Heart left ventricle (tissue), 16 donors: ENCODE measurements around the gene DCTN4. TPM values are rescaled to one million over a fixed set of nuclear protein-coding genes. Genes with fewer than 3 reads are reported as not detected.
A peak's percentile ranks its signal among the peaks of the same experiment; 100 is the strongest.

Source experiments
- ATAC-seq, 4 donors: fragments of 200-7000 bp; cut with Tn5 transposase; one replicate each; pipeline ENCODE4 v1.9.1; 2020 to 2022; ENCODE audit warnings: moderate library complexity in 4 of 4, mild to moderate bottlenecking in 3 of 4, moderate number of reproducible peaks in 1 of 4
- DNase-seq, 5 donors: peaks; one replicate each; pipeline ENCODE4 v3.0.0-alpha.2; 2020
- H3K27ac ChIP-seq, 12 donors: fragments of 200-600 bp; sonication (generic) in 4 of 12; one replicate each; pipeline versions ENCODE4 v1.5.0 to v1.8.0; 2016 to 2022; ENCODE audit warnings: mild to moderate bottlenecking in 2 of 12
- H3K27me3 ChIP-seq, 9 donors: fragments of 200-600 bp; sonication (generic) in 2 of 9; one replicate each; pipeline versions ENCODE4 v1.5.1 to v1.8.0; 2016 to 2022; ENCODE audit warnings: mild to moderate bottlenecking in 3 of 9
- H3K36me3 ChIP-seq, 9 donors: fragments of 200-600 bp; sonication (generic) in 2 of 9; one replicate each; pipeline versions ENCODE4 v1.5.0 to v1.8.0; 2018 to 2022; ENCODE audit warnings: mild to moderate bottlenecking in 2 of 9
- H3K4me1 ChIP-seq, 12 donors: fragments of 200-600 bp; sonication (generic) in 4 of 12; one replicate each; pipeline versions ENCODE4 v1.5.0 to v1.8.0; 2016 to 2022; ENCODE audit warnings: mild to moderate bottlenecking in 3 of 12
- H3K4me3 ChIP-seq, 12 donors: fragments of 200-600 bp; sonication (generic) in 4 of 12; one replicate each; pipeline versions ENCODE4 v1.5.0 to v1.8.0; 2017 to 2022; ENCODE audit warnings: mild to moderate bottlenecking in 9 of 12, moderate library complexity in 4 of 12
- H3K9me3 ChIP-seq, 12 donors: fragments of 200-600 bp; sonication (generic) in 4 of 12; one replicate each; pipeline versions ENCODE4 v1.5.0 to v1.8.0; 2016 to 2022; ENCODE audit warnings: mild to moderate bottlenecking in 1 of 12
- CTCF ChIP-seq, 12 donors: fragments of 200-600 bp; sonication (generic) in 4 of 12; IDR thresholded peaks; one replicate each; pipeline versions ENCODE4 v1.5.0 to v1.8.0; 2018 to 2022; ENCODE audit warnings: antibody characterized with exemption in 12 of 12, mild to moderate bottlenecking in 5 of 12
- POLR2A ChIP-seq, 2 donors: fragments of 450-650 bp; IDR thresholded peaks; one replicate each; pipeline ENCODE4 v1.6.1; 2017; ENCODE audit warnings: antibody characterized with exemption in 2 of 2, mild to moderate bottlenecking in 2 of 2, moderate library complexity in 2 of 2
- WGBS, 4 donors: extraction: QIAGEN DNeasy Blood & Tissue Kit in 2 of 4; methylation state at CpG; one replicate each; pipeline versions ENCODE4 v1.1.5 to v1.1.7; 2013 to 2018; 5-methylcytosine and 5-hydroxymethylcytosine counted together
- intact Hi-C, 10 donors: fragments of 100-400 bp; cut with DNase I; formaldehyde crosslinking; loops; one replicate each; pipeline versions ENCODE4 v1.11.1 to v1.14.2; 2022
- polyA plus RNA-seq, 2 donors: library from polyadenylated mRNA; stranded (reverse); fragments of 200-250 nt; gene quantifications; one replicate each; pipeline ENCODE4 v1.2.3, GENCODE V29; 2013
- total RNA-seq, 9 donors: library from RNA; depleted of rRNA in 2 of 9; stranded (reverse); fragments of >200 nt in 2 of 9; fragmentation: NEBNext Ultra II Directional in 3 of 9; extraction: Animal tissue kit (Norgen Biotek cat#: 25700) in 3 of 9; gene quantifications; one replicate each; pipeline versions ENCODE4 v1.1.0 to v1.2.4, GENCODE V29; 2016 to 2023
- donor health status: ischemic (EF 13 %, LVEDD 7.1; RV severe dilation, severe dysfunction).
- donor health status: healthy with polysubstance abuse.
- donor health status: DM: no; HTN: yes; CAD: no.
- donor health status: DM: no; HTN: no; CAD: no.
- donor health status: ischemic (EF 25% LVEDD 6.9; RV normal size, moderate dysfunction).
- donor health status: ischemic (EF 25% LVEDD 5.7; RV mildly dilated, moderate dysfunction).
- donor health status: healthy.
- donor health status: DM: yes; HTN: yes; CAD: no.
- donor health status: ischemic (EF 35%, LVEDD 5.7; RV mildly dilated, moderate dysfunction).
- donor health status: nonischemic (EF 11% LVEDD 7.7; RV severe dilation, severe dysfunction).
- donor health status: DM: yes; HTN: yes; CAD: no.
- donor health status: PGD.
- donor health status: ischemic (EF 29% LVEDD 5.4; RV normal size, mild dysfunction).
- donor health status: nonischemic (EF 23%, LVEDD 6.1; RV moderate dilation, normal function).

DCTN4 gene
- total and polyA plus RNA-seq, 11 donors: 18.9 to 70.6 (median 44.2) TPM

- WGBS, 4 donors: 68 to 91% (median 91%) methylated on average over 2 of the region's 2 CpGs
- Histone ChIP-seq H3K27ac (no peak overlapping the region), H3K4me3 (no peak overlapping the region), H3K4me1 (no peaks in the 10 kb centered on the region), H3K9me3 (no peaks in the 10 kb centered on the region), H3K27me3 (no peaks in the 10 kb centered on the region), H3K36me3 (peaks cover 0 to 98% (median 97%) of the 10 kb centered on the region in 9 donors)
- intact Hi-C loops: no loop called here
- DNase-seq (no peak), ATAC-seq (no peak)
- TF ChIP-seq POLR2A (IDR thresholded peaks at IDR 0.05): no peak
- TF ChIP-seq CTCF (IDR thresholded peaks at IDR 0.05): no peak
Measured at GRCh38 chr5:150723845-150724244, 35.0 kb downstream of the DCTN4 start.

GRCh38 chr5:150710165-150710564, 48.7 kb downstream of the DCTN4 start:
- intact Hi-C loops: loop anchor here in 3 of 10 donors (2.0 to 10.0 kb wide), 2 partner anchors 135 to 149 kb away; partner anchors contain the start of gene IRGM (in 2 of the 3)
- no peaks in the 10 kb centered on the region for H3K9me3 ChIP-seq
- no peak for ATAC-seq
- H3K36me3 ChIP-seq: peaks cover 0 to 83% (median 73%) of the 10 kb centered on the region in 9 donors
- 56 to 60% (median 59%) methylated on average over 2 of the region's 2 CpGs for WGBS, 4 donors
- DNase-seq: no peak
- no peak overlapping the region for H3K27ac ChIP-seq
- no peaks in the 10 kb centered on the region for H3K27me3 ChIP-seq
- H3K4me1 ChIP-seq: peaks cover 0 to 8% (median 0%) of the 10 kb centered on the region in 12 donors
- TF ChIP-seq CTCF (IDR thresholded peaks at IDR 0.05) (peak in 11 of 12 donors; percentile 9 to 50 (median 28)), POLR2A (IDR thresholded peaks at IDR 0.05) (no peak)
- H3K4me3 ChIP-seq: no peak overlapping the region

DNA sequence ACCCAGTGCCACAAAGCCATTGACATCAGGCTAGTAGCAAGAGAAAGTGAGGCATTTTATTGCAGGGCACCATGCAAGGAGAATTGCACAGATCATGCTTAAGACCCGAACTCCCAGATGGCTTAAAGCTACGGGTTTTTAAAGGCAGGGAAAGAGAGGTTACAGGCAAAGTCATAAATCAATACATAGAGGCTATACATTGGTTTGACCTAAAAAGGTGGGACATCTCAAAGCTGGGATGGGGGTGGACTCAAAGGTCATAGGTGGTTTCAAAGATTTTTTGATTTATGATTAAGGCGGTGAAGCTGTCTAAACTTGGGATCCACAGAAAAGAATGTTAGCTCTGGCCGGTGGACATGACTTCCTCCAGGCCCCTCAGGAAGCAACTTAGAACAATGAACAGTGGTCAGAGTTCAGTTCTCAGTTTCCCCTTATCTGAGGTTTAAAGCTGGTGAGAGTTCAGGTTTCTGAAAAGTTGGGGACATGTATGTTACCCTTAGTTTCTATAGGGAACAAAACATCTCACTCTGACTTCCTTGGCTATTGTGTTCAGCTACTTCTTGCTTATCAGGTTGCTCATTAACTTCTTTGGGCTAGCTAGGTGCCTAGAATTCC, 51.9 kb downstream of the DCTN4 start:
- no peak overlapping the region for H3K27ac ChIP-seq
- peaks cover 0 to 8% (median 0%) of the 10 kb centered on the region in 12 donors for H3K4me1 ChIP-seq
- 68 to 82% (median 72%) methylated on average over 4 of the region's 4 CpGs for WGBS, 4 donors
- intact Hi-C loops: loop anchor here in 3 of 10 donors (10.0 kb wide), 1 partner anchor 138 kb away; the partner anchor contains the start of gene IRGM (in 3 of the 3)
- ATAC-seq (no peak), DNase-seq (no peak)
- no peaks in the 10 kb centered on the region for H3K27me3 ChIP-seq
- no peaks in the 10 kb centered on the region for H3K9me3 ChIP-seq
- TF ChIP-seq POLR2A (IDR thresholded peaks at IDR 0.05) (no peak), CTCF (IDR thresholded peaks at IDR 0.05) (no peak)
- H3K4me3 ChIP-seq: no peak overlapping the region
- peaks cover 0 to 50% (median 41%) of the 10 kb centered on the region in 9 donors for H3K36me3 ChIP-seq

DNA sequence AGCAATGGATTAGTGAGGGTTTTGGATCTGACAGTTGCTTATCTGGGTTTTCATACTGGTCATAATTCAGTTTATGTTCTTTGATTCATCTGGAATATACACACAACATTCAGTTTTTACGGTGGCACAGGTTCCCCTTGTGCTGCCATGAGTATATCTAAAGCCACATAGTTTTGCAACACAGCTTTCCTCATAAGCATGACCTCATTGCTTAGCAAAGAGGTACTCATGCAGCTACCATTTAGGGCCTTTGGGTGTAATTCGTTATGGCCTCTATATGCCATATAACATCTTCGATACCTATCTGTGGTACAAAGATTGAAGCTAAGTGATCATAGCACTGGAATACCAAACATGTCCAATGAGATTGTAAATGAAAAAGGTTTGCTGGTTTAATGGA, 55.1 kb downstream of the DCTN4 start:
- WGBS, 4 donors: 80 to 87% (median 84%) methylated on average over 3 of the region's 3 CpGs
- Histone ChIP-seq H3K4me1 (peaks cover 0 to 25% (median 16%) of the 10 kb centered on the region in 12 donors), H3K27ac (no peak overlapping the region), H3K9me3 (no peaks in the 10 kb centered on the region), H3K27me3 (no peaks in the 10 kb centered on the region), H3K36me3 (peaks cover 0 to 25% (median 13%) of the 10 kb centered on the region in 9 donors), H3K4me3 (no peak overlapping the region)
- DNase-seq (no peak), ATAC-seq (no peak)
- no peak for TF ChIP-seq CTCF (IDR thresholded peaks at IDR 0.05)
- TF ChIP-seq POLR2A (IDR thresholded peaks at IDR 0.05): no peak
- intact Hi-C loops: loop anchor here in 7 of 10 donors (5.0 to 10.0 kb wide), 6 partner anchors 46 to 146 kb away; partner anchors contain the start of gene IRGM (in 4 of the 7)
